IMR-90 (cell line): ENCODE results near the gene PLA2G3. TPM values are rescaled to one million over a fixed set of nuclear protein-coding genes. Genes with fewer than 3 reads are reported as not detected.

Experiments used
- ATAC-seq: fragments of 200-7000 bp; cut with Tn5 transposase; 2 replicates; pipeline ENCODE4 v1.9.1; 2020; ENCODE audit warnings: low read depth, mild to moderate bottlenecking, moderate library complexity
- BruUV-seq: library from RNA; stranded (reverse); fragments of 400-500 nt; replicated peaks from 2 replicates; lab custom pipeline; 2021; lab: Mats Ljungman, UMichigan
- CTCF ChIA-PET: fragments of 300-600 bp; formaldehyde crosslinking; extraction: SDS; loops from one replicate; lab custom pipeline; 2021; ENCODE audit warnings: antibody characterized with exemption; lab: Yijun Ruan, JAX
- POLR2A ChIA-PET: fragments of 300-600 bp; sonication (Branson Sonifier 250); formaldehyde crosslinking; loops from one replicate; lab custom pipeline; 2022; ENCODE audit warnings: antibody characterized with exemption; ENCODE audit not compliant: unreplicated experiment; lab: Charles Lee
- DNase-seq: peaks from one replicate; pipeline ENCODE4 v3.0.0; 2013
- H2AFZ ChIP-seq: replicated peaks from 2 replicates; pipeline ENCODE3; 2013; ENCODE audit warnings: low read length, mild to moderate bottlenecking; ENCODE audit not compliant: poor library complexity
- H2AK5ac ChIP-seq: 2 replicates; pipeline ENCODE4 v1.6.1; 2013; ENCODE audit warnings: low read depth, low read length, inconsistent platforms
- H2AK9ac ChIP-seq: replicated peaks from 2 replicates; pipeline ENCODE3; 2013; ENCODE audit warnings: mild to moderate bottlenecking, low read depth, low read length, moderate library complexity; ENCODE audit not compliant: poor library complexity
- H2BK120ac ChIP-seq: 2 replicates; pipeline ENCODE4 v1.6.1; 2013; ENCODE audit warnings: low read depth, low read length, inconsistent platforms
- H2BK15ac ChIP-seq: 3 replicates; pipeline ENCODE4 v1.6.1; 2013; ENCODE audit warnings: low read depth, low read length, inconsistent platforms
- H2BK20ac ChIP-seq: 2 replicates; pipeline ENCODE4 v1.6.1; 2013; ENCODE audit warnings: low read depth, mild to moderate bottlenecking, inconsistent platforms, low read length, moderate library complexity
- H2BK5ac ChIP-seq: 2 replicates; pipeline ENCODE4 v1.6.1; 2013; ENCODE audit warnings: mild to moderate bottlenecking, low read depth, low read length, inconsistent platforms; ENCODE audit not compliant: poor library complexity, severe bottlenecking
- H3K14ac ChIP-seq: replicated peaks from 2 replicates; pipeline ENCODE4 v1.6.1; 2013; ENCODE audit warnings: low read depth, low read length, inconsistent platforms
- H3K18ac ChIP-seq: 2 replicates; pipeline ENCODE4 v1.6.1; 2013; ENCODE audit warnings: low read depth, low read length, control low read depth
- H3K23ac ChIP-seq: 2 replicates; pipeline ENCODE4 v1.6.1; 2013; ENCODE audit warnings: low read depth, low read length, inconsistent platforms
- H3K27ac ChIP-seq: 2 replicates; pipeline ENCODE4 v1.5.1; 2013; ENCODE audit warnings: mild to moderate bottlenecking, control low read depth, low read length; ENCODE audit not compliant: insufficient read depth
- H3K27me3 ChIP-seq: 2 replicates; pipeline ENCODE4 v1.6.1; 2013; ENCODE audit warnings: low read length; ENCODE audit not compliant: control insufficient read depth, insufficient read depth
- H3K36me3 ChIP-seq: 2 replicates; pipeline ENCODE4 v1.6.1; 2013; ENCODE audit warnings: low read length, mixed read lengths; ENCODE audit not compliant: control insufficient read depth, insufficient read depth
- H3K4ac ChIP-seq: 2 replicates; pipeline ENCODE4 v1.6.1; 2013; ENCODE audit warnings: low read depth, low read length, inconsistent platforms
- H3K4me1 ChIP-seq: 2 replicates; pipeline ENCODE4 v1.6.1; 2013; ENCODE audit warnings: low read length, mixed read lengths; ENCODE audit not compliant: control insufficient read depth, insufficient read depth
- H3K4me2 ChIP-seq: 2 replicates; pipeline ENCODE4 v1.6.1; 2013; ENCODE audit warnings: low read depth, mild to moderate bottlenecking, control low read depth, low read length, moderate library complexity
- H3K4me3 ChIP-seq: 2 replicates; pipeline ENCODE4 v1.5.1; 2013; ENCODE audit warnings: low read depth, mild to moderate bottlenecking, control low read depth, low read length, moderate library complexity; ENCODE audit not compliant: insufficient read depth
- H3K56ac ChIP-seq: 2 replicates; pipeline ENCODE4 v1.6.1; 2013; ENCODE audit warnings: low read length, inconsistent platforms; ENCODE audit not compliant: insufficient read depth; ENCODE audit errors: extremely low read depth
- H3K79me1 ChIP-seq, 2 experiments: 2 replicates each; pipeline ENCODE4 v1.6.1; 2013; ENCODE audit warnings: low read length in 2 of 2, inconsistent platforms in 1 of 2, low read depth in 1 of 2
- H3K9ac ChIP-seq: 2 replicates; pipeline ENCODE4 v1.6.1; 2013; ENCODE audit warnings: low read depth, low read length, control low read depth
- H3K9me1 ChIP-seq: 2 replicates; pipeline ENCODE4 v1.6.1; 2013; ENCODE audit warnings: low read length, inconsistent platforms; ENCODE audit not compliant: insufficient read depth
- H3K9me3 ChIP-seq: 2 replicates; pipeline ENCODE4 v1.6.1; 2013; ENCODE audit warnings: low read length; ENCODE audit not compliant: control insufficient read depth, insufficient read depth
- H4K20me1 ChIP-seq: 2 replicates; pipeline ENCODE4 v1.6.1; 2013; ENCODE audit warnings: low read length, inconsistent platforms; ENCODE audit not compliant: insufficient read depth
- H4K5ac ChIP-seq: 2 replicates; pipeline ENCODE4 v1.6.1; 2013; ENCODE audit warnings: mild to moderate bottlenecking, low read depth, low read length, control low read depth
- H4K8ac ChIP-seq, 2 experiments: 2 replicates each; pipeline ENCODE4 v1.6.1; 2013; ENCODE audit warnings: low read depth in 2 of 2, low read length in 2 of 2, control low read depth in 1 of 2, inconsistent platforms in 1 of 2
- H4K91ac ChIP-seq: 2 replicates; pipeline ENCODE4 v1.6.1; 2013; ENCODE audit warnings: low read depth, low read length, inconsistent platforms; ENCODE audit not compliant: insufficient read depth
- CEBPB ChIP-seq: IDR thresholded peaks from 2 replicates; pipeline ENCODE4 v1.6.1; 2012; ENCODE audit warnings: low read depth, low read length, improper control_type of control experiment
- MAFK ChIP-seq: IDR thresholded peaks from 2 replicates; pipeline ENCODE4 v1.6.1; 2012; ENCODE audit warnings: low read depth, low read length, improper control_type of control experiment
- MAZ ChIP-seq: IDR thresholded peaks from 2 replicates; pipeline ENCODE4 v1.6.1; 2012; ENCODE audit warnings: low read depth, mild to moderate bottlenecking, low read length, improper control_type of control experiment, moderate library complexity, borderline replicate concordance
- NFE2L2 ChIP-seq: fragments of 150-350 bp; IDR thresholded peaks from 2 replicates; pipeline ENCODE4 v1.6.1; 2016; ENCODE audit warnings: low read depth, mild to moderate bottlenecking, low read length
- RAD21 ChIP-seq: IDR thresholded peaks from 2 replicates; pipeline ENCODE4 v1.6.1; 2012; ENCODE audit warnings: low read length, improper control_type of control experiment
- RCOR1 ChIP-seq: IDR thresholded peaks from 2 replicates; pipeline ENCODE4 v1.6.1; 2012; ENCODE audit warnings: mild to moderate bottlenecking, low read length, improper control_type of control experiment; ENCODE audit not compliant: insufficient replicate concordance
- RFX5 ChIP-seq: IDR thresholded peaks from 2 replicates; pipeline ENCODE4 v1.8.0; 2012; ENCODE audit warnings: low read depth, mild to moderate bottlenecking, low read length, moderate library complexity
- SMC3 ChIP-seq: fragments of 150-350 bp; IDR thresholded peaks from 2 replicates; pipeline ENCODE4 v1.6.1; 2016; ENCODE audit warnings: low read depth, mild to moderate bottlenecking, antibody characterized with exemption, low read length, moderate library complexity
- WGBS, 2 experiments: methylation state at CpG; one replicate each; pipeline versions ENCODE4 v1.1.5 to v1.1.7; 2013; ENCODE audit warnings: missing lambda C conversion rate in 2 of 2; ENCODE audit not compliant: insufficient read length in 1 of 2; ENCODE audit errors: extremely low coverage in 2 of 2; 5-methylcytosine and 5-hydroxymethylcytosine counted together
- dilution Hi-C: fragments of 300-500 bp; cut with HindIII; formaldehyde crosslinking; loops from one replicate; pipeline ENCODE4 v1.14.3; 2018; ENCODE audit warnings: low sequenced_read_pairs; ENCODE audit not compliant: unreplicated experiment
- in situ Hi-C: fragments of 300-500 bp; cut with MboI; formaldehyde crosslinking; loops from 3 replicates; pipeline ENCODE4 v1.14.3; 2019; ENCODE audit warnings: low sequenced_read_pairs, inconsistent platforms, mixed read lengths
- intact Hi-C: fragments of 100-400 bp; cut with micrococcal nuclease; formaldehyde crosslinking; loops from 2 replicates; pipeline ENCODE4 v1.10.0; 2022
- polyA plus RNA-seq, 3 experiments: library from polyadenylated mRNA; depleted of rRNA; stranded (reverse); fragments of >200 nt; gene quantifications; 2 replicates each; pipeline ENCODE4 v1.2.3, GENCODE V29; 2012; ENCODE audit warnings: low replicate concordance in 1 of 3
- total RNA-seq: library from RNA; depleted of rRNA; stranded (reverse); fragments of >200 nt; gene quantifications from 2 replicates; pipeline ENCODE4 v1.2.3, GENCODE V29; 2012

PLA2G3 gene
- total and polyA plus RNA-seq, 2 of the 4 experiments (the other 2 are of a cell fraction), result under 0.01 to 0.12 TPM

- H3K18ac ChIP-seq, result no peak overlapping the region
- no peak for ATAC-seq
- BruUV-seq, result no TSS peak
- H3K79me1 ChIP-seq, result peaks cover 45 to 85% of the 10 kb centered on the region in 2 experiments
- H4K20me1 ChIP-seq, result peaks cover 22% of the 10 kb centered on the region
- no peak overlapping the region for H3K4me3 ChIP-seq
- no peaks in the 10 kb centered on the region for H3K9me3 ChIP-seq
- no peak overlapping the region for H2AFZ ChIP-seq
- in situ Hi-C loops, result loop anchor here (5.0 kb wide), 1 partner anchor 140 kb away; no protein-coding TSS in a partner anchor
- ChIA-PET CTCF (no interaction called here), POLR2A (no interaction called here)
- peaks cover 65% of the 10 kb centered on the region for H3K36me3 ChIP-seq
- H3K4me2 ChIP-seq, result no peak overlapping the region
- H2BK20ac ChIP-seq, result no peak overlapping the region
- H3K9ac ChIP-seq, result no peak overlapping the region
- H2BK15ac ChIP-seq, result no peak overlapping the region
- H3K4me1 ChIP-seq, result peaks cover 20% of the 10 kb centered on the region
- H2BK5ac ChIP-seq, result no peak overlapping the region
- H4K91ac ChIP-seq, result no peak overlapping the region
- no peak overlapping the region for H2AK9ac ChIP-seq
- no peak overlapping the region for H4K8ac ChIP-seq
- H3K9me1 ChIP-seq, result peaks cover 10% of the 10 kb centered on the region
- no peak overlapping the region for H3K4ac ChIP-seq
- no peak overlapping the region for H3K14ac ChIP-seq
- H2AK5ac ChIP-seq, result no peak overlapping the region
- no peak overlapping the region for H4K5ac ChIP-seq
- no peak overlapping the region for H2BK120ac ChIP-seq
- no peak overlapping the region for H3K27ac ChIP-seq
- H3K56ac ChIP-seq, result no peak overlapping the region
- 93% methylated on average over 12 of the region's 21 CpGs; no CpG with 5 or more reads in 1 of the 2 experiments for WGBS, 2 experiments
- TF ChIP-seq RFX5 (no peak), NFE2L2 (no peak), MAZ (no peak), RCOR1 (no peak), RAD21 (no peak), CEBPB (no peak), MAFK (no peak), SMC3 (no peak)
- no peak for DNase-seq
- intact Hi-C loops, result no loop called here
- dilution Hi-C loops, result no loop called here
- no peaks in the 10 kb centered on the region for H3K27me3 ChIP-seq
- H3K23ac ChIP-seq, result no peak overlapping the region
Measured at GRCh38 chr22:31087744-31088215, 52.5 kb downstream of the PLA2G3 start.
